Measurements from ENCODE around the gene SYNJ1.
A peak's percentile ranks its signal among the peaks of the same experiment; 100 is the strongest.
"Not testable (repeated sequence)": the region's sequence is repeated elsewhere in the genome, so short reads cannot be mapped to it uniquely, and the experiment has no call there.

SYNJ1 gene

GRCh38 chr21:32727687-32728455 is at the start of gene SYNJ1:
TSS of gene SYNJ1 (minus strand) at chr21:32728013. CDS start at chr21:32726895, 1,118 bp downstream.
- H3K4me3 ChIP-seq (ENCODE audit: low read depth, low read length) = peak within 1 kb of the TSS; percentile 93
- peak; percentile 96 for DNase-seq (ENCODE audit: low read depth, low spot score)
- in situ Hi-C loops (cut with HindIII; ENCODE audit: low sequenced_read_pairs) = no loop called here
- no peak for TF ChIP-seq CTCF (IDR thresholded peaks at IDR 0.05; ENCODE audit: low read depth, low read length)

- in situ Hi-C loops (cut with HindIII; ENCODE audit: low sequenced_read_pairs) = no loop called here
- TF ChIP-seq CTCF (IDR thresholded peaks at IDR 0.05; ENCODE audit: low read depth, low read length) = no peak
- no peak for DNase-seq (ENCODE audit: low read depth, low spot score)
- H3K4me3 ChIP-seq (ENCODE audit: low read depth, low read length) = no peak overlapping the region
Observed at GRCh38 chr21:32777269-32777668, 49.5 kb upstream of the SYNJ1 start.

- in situ Hi-C loops (cut with HindIII; ENCODE audit: low sequenced_read_pairs) = no loop called here
- DNase-seq (ENCODE audit: low read depth, low spot score) = no peak
- H3K4me3 ChIP-seq (ENCODE audit: low read depth, low read length) = no peak overlapping the region
- no peak for TF ChIP-seq CTCF (IDR thresholded peaks at IDR 0.05; ENCODE audit: low read depth, low read length)
Observed at GRCh38 chr21:32776743-32777142, 48.9 kb upstream of the SYNJ1 start.

GRCh38 chr21:32773048-32773344 is 45.2 kb upstream of the SYNJ1 start:
- DNase-seq (ENCODE audit: low read depth, low spot score); in situ Hi-C loops (cut with HindIII; ENCODE audit: low sequenced_read_pairs); H3K4me3 ChIP-seq (ENCODE audit: low read depth, low read length): not testable (repeated sequence)

GRCh38 chr21:32772281-32773047 is 44.7 kb upstream of the SYNJ1 start:
- no peak for TF ChIP-seq CTCF (IDR thresholded peaks at IDR 0.05; ENCODE audit: low read depth, low read length)
- H3K4me3 ChIP-seq (ENCODE audit: low read depth, low read length) = peak overlapping the region; percentile 69
- in situ Hi-C loops (cut with HindIII; ENCODE audit: low sequenced_read_pairs) = no loop called here
- DNase-seq (ENCODE audit: low read depth, low spot score) = no peak

GRCh38 chr21:32770871-32771523 is 43.2 kb upstream of the SYNJ1 start:
- TF ChIP-seq CTCF (IDR thresholded peaks at IDR 0.05; ENCODE audit: low read depth, low read length) = no peak
- in situ Hi-C loops (cut with HindIII; ENCODE audit: low sequenced_read_pairs) = no loop called here
- DNase-seq (ENCODE audit: low read depth, low spot score) = peak; percentile 60
- peak overlapping the region; percentile 63 for H3K4me3 ChIP-seq (ENCODE audit: low read depth, low read length)

GRCh38 chr21:32768530-32768929 is 40.7 kb upstream of the SYNJ1 start:
- H3K4me3 ChIP-seq (ENCODE audit: low read depth, low read length) = no peak overlapping the region
- DNase-seq (ENCODE audit: low read depth, low spot score) = no peak
- in situ Hi-C loops (cut with HindIII; ENCODE audit: low sequenced_read_pairs) = no loop called here
- no peak for TF ChIP-seq CTCF (IDR thresholded peaks at IDR 0.05; ENCODE audit: low read depth, low read length)

All from astrocyte of the spinal cord (primary cell).